Prostate gland (tissue), 2 donors: ENCODE measurements around the gene EFEMP2.

ENCODE experiments used
- CTCF ChIP-seq, 4 experiments: fragments of 200-600 bp in 2 of 4; fragments of 450-650 bp in 2 of 4; sonication (generic) in 2 of 4; IDR thresholded peaks; 1 replicate in 3 of 4; 2 replicates in 1 of 4; pipeline ENCODE4 v1.5.1; 2016 to 2019; ENCODE audit warnings: antibody characterized with exemption in 4 of 4, mild to moderate bottlenecking in 2 of 4, moderate library complexity in 2 of 4
- POLR2A ChIP-seq: fragments of 450-650 bp; IDR thresholded peaks from one replicate; pipeline ENCODE4 v1.6.1; 2016; ENCODE audit warnings: antibody characterized with exemption, mild to moderate bottlenecking
- POLR2AphosphoS5 ChIP-seq: sonication (generic); formaldehyde crosslinking; IDR thresholded peaks from one replicate; pipeline ENCODE4 v1.6.1; 2017; ENCODE audit warnings: antibody characterized with exemption

DNA sequence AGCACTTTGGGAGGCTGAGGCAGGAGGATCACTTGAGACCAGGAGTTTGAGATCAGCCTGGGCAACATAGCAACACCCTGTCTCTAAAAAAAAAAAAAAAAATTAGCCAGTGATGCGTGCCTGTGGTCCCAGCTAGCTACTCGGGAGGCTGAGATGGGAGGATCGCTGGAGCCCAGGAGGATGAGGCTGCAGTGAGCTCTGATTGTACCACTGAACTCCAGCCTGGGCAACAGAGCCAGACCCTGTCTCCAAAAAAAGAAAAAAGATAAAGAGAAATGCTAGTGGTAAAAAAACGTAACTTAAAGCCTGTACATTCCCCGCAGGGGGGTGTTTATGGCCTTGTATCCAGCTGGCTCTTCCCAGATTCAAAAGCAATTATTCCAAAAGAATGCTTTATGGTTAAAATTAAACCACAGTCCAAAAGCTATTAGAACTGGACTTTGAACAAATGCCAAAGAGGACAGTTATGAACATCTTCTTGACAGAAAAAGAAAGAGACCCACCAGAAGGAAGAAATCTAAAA, 55.2 kb downstream of the EFEMP2 start:
- TF ChIP-seq POLR2AphosphoS5 (no peak), CTCF (IDR thresholded peaks at IDR 0.05) (no peak), POLR2A (no peak)
